Adrenal gland (tissue), 5 donors: ENCODE data around the gene RNU6-9.

Experiments used
- CTCF ChIP-seq, 6 experiments: fragments of 450-650 bp in 4 of 6; fragments of 200-600 bp in 2 of 6; sonication (generic) in 1 of 6; IDR thresholded peaks; 1 replicate in 5 of 6; 2 replicates in 1 of 6; pipeline versions ENCODE4 v1.5.1 to v1.8.0; 2016 to 2021; ENCODE audit warnings: antibody characterized with exemption in 6 of 6, mild to moderate bottlenecking in 2 of 6, moderate library complexity in 1 of 6
- POLR2A ChIP-seq, 2 donors: fragments of 450-650 bp; IDR thresholded peaks; one replicate each; pipeline ENCODE4 v1.6.1; 2017; ENCODE audit warnings: antibody characterized with exemption in 2 of 2, mild to moderate bottlenecking in 2 of 2, moderate library complexity in 1 of 2
- donor health status: DM: no; HTN: no; CAD: no.

DNA sequence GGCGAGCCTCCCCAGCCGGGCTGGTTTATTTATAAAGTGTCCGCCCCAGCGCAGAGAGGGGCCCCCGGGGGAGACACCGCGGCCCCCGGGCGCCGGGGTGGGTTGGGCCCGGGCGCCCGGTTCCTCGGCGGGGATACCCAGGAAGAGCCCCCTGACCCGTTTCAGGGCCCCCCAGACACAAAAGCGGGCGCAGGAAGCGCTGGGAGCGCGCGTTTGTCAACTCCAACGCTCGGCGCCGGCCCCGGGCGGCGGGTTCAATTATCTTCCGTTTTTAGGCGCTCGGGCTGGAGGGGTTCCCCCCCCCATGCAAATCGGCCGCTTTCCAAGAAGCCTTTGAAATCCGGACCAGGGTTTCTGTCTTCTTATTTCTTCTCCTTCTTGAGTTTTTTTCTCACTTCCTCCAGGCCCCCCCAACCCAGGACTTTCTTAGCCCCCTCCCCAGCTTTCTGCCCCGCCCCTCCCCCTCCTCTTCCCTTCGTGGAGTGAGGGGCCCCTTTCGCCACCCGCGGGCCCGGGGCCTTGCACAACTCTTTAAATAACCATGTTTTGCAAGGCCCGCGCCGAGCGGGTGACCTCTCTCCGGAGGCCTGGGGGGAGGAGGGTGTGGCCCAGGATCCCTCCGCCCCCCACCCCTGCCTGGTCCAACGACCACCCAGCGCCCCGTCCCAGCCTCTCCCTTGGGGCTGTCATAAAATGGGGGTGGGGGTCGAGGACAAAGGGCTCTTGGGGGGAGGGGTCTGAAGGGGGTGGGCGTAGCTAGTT lies 33.5 kb downstream of the RNU6-9 start:
- TF ChIP-seq CTCF (IDR thresholded peaks at IDR 0.05) (no peak), POLR2A (IDR thresholded peaks at IDR 0.05) (no peak)
